SU-DHL-6 (cell line): Measurements from ENCODE around the gene ITGA11.

ENCODE experiments used
- H2AFZ ChIP-seq: fragments of 200-600 bp; sonication (generic); 2 replicates; pipeline ENCODE4 v1.6.1; 2014; ENCODE audit warnings: low read depth, mild to moderate bottlenecking, moderate library complexity, mixed read lengths, antibody characterized with exemption, low read length; ENCODE audit not compliant: severe bottlenecking
- H3F3A ChIP-seq: fragments of 200-600 bp; shearing (Covaris generic); 2 replicates; pipeline ENCODE4 v1.6.0; 2016; ENCODE audit warnings: antibody characterized with exemption, mild to moderate bottlenecking; ENCODE audit not compliant: insufficient read depth
- H3K27ac ChIP-seq: fragments of 200-600 bp; sonication (generic); 2 replicates; pipeline ENCODE4 v1.5.1; 2016; ENCODE audit warnings: low read depth, mild to moderate bottlenecking, low read length, moderate library complexity, mixed read lengths
- H3K27me3 ChIP-seq: fragments of 200-600 bp; sonication (generic), shearing (Covaris generic); 2 replicates; pipeline ENCODE4 v1.6.0; 2014; ENCODE audit warnings: mild to moderate bottlenecking, low read length
- H3K36me3 ChIP-seq: fragments of 200-600 bp; sonication (generic); 2 replicates; pipeline ENCODE4 v1.6.1; 2014; ENCODE audit warnings: mild to moderate bottlenecking, low read length, mixed read lengths
- H3K4me2 ChIP-seq: fragments of 300-600, 200-600 bp; shearing (Covaris generic), sonication (generic); 2 replicates; pipeline ENCODE4 v1.6.0; 2014; ENCODE audit warnings: low read length, low read depth, mild to moderate bottlenecking; ENCODE audit not compliant: poor library complexity, severe bottlenecking
- H3K4me3 ChIP-seq: fragments of 200-600 bp; sonication (generic); 2 replicates; pipeline ENCODE4 v1.5.1; 2014; ENCODE audit warnings: antibody characterized with exemption, low read length, mild to moderate bottlenecking, mixed read lengths; ENCODE audit not compliant: insufficient read depth, poor library complexity, severe bottlenecking
- H3K79me2 ChIP-seq: fragments of 200-600 bp; sonication (generic); 2 replicates; pipeline ENCODE4 v1.6.1; 2014; ENCODE audit warnings: mild to moderate bottlenecking, low read length, moderate library complexity; ENCODE audit not compliant: insufficient read depth
- H3K9ac ChIP-seq: fragments of 200-600 bp; sonication (generic); 2 replicates; pipeline ENCODE4 v1.7.0; 2014; ENCODE audit warnings: mild to moderate bottlenecking, low read length
- H3K9me2 ChIP-seq: fragments of 200-600 bp; sonication (generic); replicated peaks from 2 replicates; pipeline ENCODE4 v1.6.1; 2014; ENCODE audit warnings: low read length; ENCODE audit not compliant: insufficient read depth
- H3K9me3 ChIP-seq: fragments of 200-600 bp; sonication (generic); 2 replicates; pipeline ENCODE4 v1.6.1; 2014; ENCODE audit warnings: low read length, mixed read lengths; ENCODE audit not compliant: insufficient read depth
- H4K20me1 ChIP-seq: fragments of 200-600 bp; sonication (generic); 2 replicates; pipeline ENCODE4 v1.6.1; 2014; ENCODE audit warnings: low read depth, mild to moderate bottlenecking, antibody characterized with exemption, low read length, moderate library complexity, mixed read lengths
- CTCF ChIP-seq: fragments of 200-600 bp; sonication (generic); IDR thresholded peaks from one replicate; pipeline ENCODE4 v1.5.1; 2017; ENCODE audit warnings: antibody characterized with exemption, mild to moderate bottlenecking, low read length, moderate library complexity; ENCODE audit not compliant: insufficient read depth, poor library complexity, severe bottlenecking
- EZH2phosphoT487 ChIP-seq: fragments of 200-600 bp; sonication (generic), shearing (Covaris generic); conservative IDR thresholded peaks from 2 replicates; pipeline ENCODE4 v1.6.1; 2018; ENCODE audit warnings: mild to moderate bottlenecking, antibody characterized with exemption, low read length, moderate library complexity, mixed read lengths

Gene ITGA11

GRCh38 chr15:68427366-68427765, 4.6 kb downstream of the ITGA11 start:
- Histone ChIP-seq H3K9me2 (no peaks in the 10 kb centered on the region), H3K9ac (no peak overlapping the region), H3K27ac (no peak overlapping the region), H3F3A (no peaks in the 10 kb centered on the region), H3K4me3 (no peak overlapping the region), H3K27me3 (no peaks in the 10 kb centered on the region), H2AFZ (no peak overlapping the region), H4K20me1 (no peaks in the 10 kb centered on the region), H3K4me2 (no peak overlapping the region), H3K79me2 (no peaks in the 10 kb centered on the region), H3K36me3 (no peaks in the 10 kb centered on the region), H3K9me3 (no peaks in the 10 kb centered on the region)
- TF ChIP-seq CTCF (no peak), EZH2phosphoT487 (no peak)

DNA sequence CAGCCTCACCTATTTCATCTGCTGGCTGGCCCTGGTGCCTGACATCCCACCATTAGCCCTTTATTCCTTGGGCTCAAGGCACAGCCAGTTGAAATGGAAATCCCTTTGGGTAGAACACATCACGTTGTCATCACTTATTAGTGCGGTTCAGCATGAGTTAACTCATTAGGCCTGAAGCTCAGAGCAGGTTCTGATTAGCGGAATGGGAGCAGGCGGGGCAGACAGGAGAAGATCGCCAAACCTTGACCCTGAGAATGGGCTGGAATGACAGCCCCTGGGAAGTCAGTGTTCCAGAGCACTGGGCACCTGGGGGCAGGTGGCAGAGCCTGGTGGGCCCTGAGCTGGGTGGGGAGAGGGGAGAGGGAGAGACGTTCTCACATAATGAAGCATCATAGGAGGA, 5.8 kb downstream of the ITGA11 start:
- H3K36me3 ChIP-seq, result no peaks in the 10 kb centered on the region
- no peaks in the 10 kb centered on the region for H3K79me2 ChIP-seq
- H3F3A ChIP-seq, result no peaks in the 10 kb centered on the region
- no peak overlapping the region for H2AFZ ChIP-seq
- TF ChIP-seq EZH2phosphoT487, result no peak
- TF ChIP-seq CTCF, result no peak
- H3K4me2 ChIP-seq, result no peak overlapping the region
- no peaks in the 10 kb centered on the region for H4K20me1 ChIP-seq
- no peaks in the 10 kb centered on the region for H3K27me3 ChIP-seq
- H3K9ac ChIP-seq, result no peak overlapping the region
- no peak overlapping the region for H3K4me3 ChIP-seq
- no peak overlapping the region for H3K27ac ChIP-seq
- no peaks in the 10 kb centered on the region for H3K9me2 ChIP-seq
- no peaks in the 10 kb centered on the region for H3K9me3 ChIP-seq

GRCh38 chr15:68425428-68426060, 6.4 kb downstream of the ITGA11 start:
- Histone ChIP-seq H3K9me2 (no peaks in the 10 kb centered on the region), H3K27ac (no peak overlapping the region), H3K27me3 (no peaks in the 10 kb centered on the region), H2AFZ (no peak overlapping the region), H3K9ac (no peak overlapping the region), H3F3A (no peaks in the 10 kb centered on the region), H3K79me2 (no peaks in the 10 kb centered on the region), H3K9me3 (no peaks in the 10 kb centered on the region), H3K4me2 (no peak overlapping the region), H4K20me1 (no peaks in the 10 kb centered on the region), H3K4me3 (no peak overlapping the region), H3K36me3 (no peaks in the 10 kb centered on the region)
- TF ChIP-seq EZH2phosphoT487 (no peak), CTCF (no peak)
